ENCODE measurements around the gene IL10. TPM values are rescaled to one million over a fixed set of nuclear protein-coding genes. Genes with fewer than 3 reads are reported as not detected.

The IL10 gene
- total RNA-seq, 1 experiment from 2014 or later = not detected

GRCh38 chr1:206741142-206741701 lies 31.1 kb downstream of the IL10 start:
- no peak for DNase-seq (ENCODE audit: low spot score)
- in situ Hi-C loops (cut with HindIII; ENCODE audit: low sequenced_read_pairs) = no loop called here

GRCh38 chr1:206739411-206740076 lies 32.8 kb downstream of the IL10 start:
- no peak for DNase-seq (ENCODE audit: low spot score)
- in situ Hi-C loops (cut with HindIII; ENCODE audit: low sequenced_read_pairs) = no loop called here

GRCh38 chr1:206738370-206739366 lies 33.6 kb downstream of the IL10 start:
- DNase-seq (ENCODE audit: low spot score) = peak; percentile 74
- in situ Hi-C loops (cut with HindIII; ENCODE audit: low sequenced_read_pairs) = no loop called here

- DNase-seq (ENCODE audit: low spot score) = no peak
- in situ Hi-C loops (cut with HindIII; ENCODE audit: low sequenced_read_pairs) = no loop called here
These were observed 34.5 kb downstream of the IL10 start for GRCh38 chr1:206737729-206738201.

- no peak for DNase-seq (ENCODE audit: low spot score)
- in situ Hi-C loops (cut with HindIII; ENCODE audit: low sequenced_read_pairs) = no loop called here
These were observed 35.2 kb downstream of the IL10 start for GRCh38 chr1:206736878-206737728.

- in situ Hi-C loops (cut with HindIII; ENCODE audit: low sequenced_read_pairs) = no loop called here
- no peak for DNase-seq (ENCODE audit: low spot score)
These were observed 36.7 kb downstream of the IL10 start for GRCh38 chr1:206735553-206736031.

- in situ Hi-C loops (cut with HindIII; ENCODE audit: low sequenced_read_pairs) = no loop called here
- DNase-seq (ENCODE audit: low spot score) = peak; percentile 75
These were observed 37.7 kb downstream of the IL10 start for GRCh38 chr1:206734499-206735142.

GRCh38 chr1:206732992-206733391 lies 39.3 kb downstream of the IL10 start:
- DNase-seq (ENCODE audit: low spot score) = no peak
- in situ Hi-C loops (cut with HindIII; ENCODE audit: low sequenced_read_pairs) = no loop called here

- no peak for DNase-seq (ENCODE audit: low spot score)
- in situ Hi-C loops (cut with HindIII; ENCODE audit: low sequenced_read_pairs) = no loop called here
These were observed 39.8 kb downstream of the IL10 start for GRCh38 chr1:206732508-206732907.

GRCh38 chr1:206729507-206729906 lies 42.8 kb downstream of the IL10 start:
- no peak for DNase-seq (ENCODE audit: low spot score)
- in situ Hi-C loops (cut with HindIII; ENCODE audit: low sequenced_read_pairs) = no loop called here

GRCh38 chr1:206729050-206729449 lies 43.2 kb downstream of the IL10 start:
- in situ Hi-C loops (cut with HindIII; ENCODE audit: low sequenced_read_pairs) = no loop called here
- no peak for DNase-seq (ENCODE audit: low spot score)

- no peak for DNase-seq (ENCODE audit: low spot score)
- in situ Hi-C loops (cut with HindIII; ENCODE audit: low sequenced_read_pairs) = no loop called here
These were observed 43.7 kb downstream of the IL10 start for GRCh38 chr1:206728697-206728987.

- in situ Hi-C loops (cut with HindIII; ENCODE audit: low sequenced_read_pairs) = no loop called here
- DNase-seq (ENCODE audit: low spot score) = peak; percentile 64
These were observed 44.2 kb downstream of the IL10 start for GRCh38 chr1:206727981-206728696.

GRCh38 chr1:206725109-206725963 lies 47.0 kb downstream of the IL10 start:
- DNase-seq (ENCODE audit: low spot score) = peak; percentile 49
- in situ Hi-C loops (cut with HindIII; ENCODE audit: low sequenced_read_pairs) = no loop called here

GRCh38 chr1:206723805-206724472 lies 48.4 kb downstream of the IL10 start:
- no peak for DNase-seq (ENCODE audit: low spot score)
- in situ Hi-C loops (cut with HindIII; ENCODE audit: low sequenced_read_pairs) = no loop called here

GRCh38 chr1:206723462-206723804 lies 48.9 kb downstream of the IL10 start:
- DNase-seq (ENCODE audit: low spot score) = no peak
- in situ Hi-C loops (cut with HindIII; ENCODE audit: low sequenced_read_pairs) = no loop called here
